HUDEP-2 (cell line): ENCODE measurements around the gene N4BP3.
"Not testable (repeated sequence)": the region's sequence is repeated elsewhere in the genome, so short reads cannot be mapped to it uniquely, and the experiment has no call there.

Experiments used
- DNase-seq, 76 experiments: peaks; one replicate each; lab custom pipeline; 2025; ENCODE audit not compliant: unreplicated experiment in 76 of 76; lab: John Stamatoyannopoulos, UW

N4BP3 gene, protein sequence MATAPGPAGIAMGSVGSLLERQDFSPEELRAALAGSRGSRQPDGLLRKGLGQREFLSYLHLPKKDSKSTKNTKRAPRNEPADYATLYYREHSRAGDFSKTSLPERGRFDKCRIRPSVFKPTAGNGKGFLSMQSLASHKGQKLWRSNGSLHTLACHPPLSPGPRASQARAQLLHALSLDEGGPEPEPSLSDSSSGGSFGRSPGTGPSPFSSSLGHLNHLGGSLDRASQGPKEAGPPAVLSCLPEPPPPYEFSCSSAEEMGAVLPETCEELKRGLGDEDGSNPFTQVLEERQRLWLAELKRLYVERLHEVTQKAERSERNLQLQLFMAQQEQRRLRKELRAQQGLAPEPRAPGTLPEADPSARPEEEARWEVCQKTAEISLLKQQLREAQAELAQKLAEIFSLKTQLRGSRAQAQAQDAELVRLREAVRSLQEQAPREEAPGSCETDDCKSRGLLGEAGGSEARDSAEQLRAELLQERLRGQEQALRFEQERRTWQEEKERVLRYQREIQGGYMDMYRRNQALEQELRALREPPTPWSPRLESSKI

DNA sequence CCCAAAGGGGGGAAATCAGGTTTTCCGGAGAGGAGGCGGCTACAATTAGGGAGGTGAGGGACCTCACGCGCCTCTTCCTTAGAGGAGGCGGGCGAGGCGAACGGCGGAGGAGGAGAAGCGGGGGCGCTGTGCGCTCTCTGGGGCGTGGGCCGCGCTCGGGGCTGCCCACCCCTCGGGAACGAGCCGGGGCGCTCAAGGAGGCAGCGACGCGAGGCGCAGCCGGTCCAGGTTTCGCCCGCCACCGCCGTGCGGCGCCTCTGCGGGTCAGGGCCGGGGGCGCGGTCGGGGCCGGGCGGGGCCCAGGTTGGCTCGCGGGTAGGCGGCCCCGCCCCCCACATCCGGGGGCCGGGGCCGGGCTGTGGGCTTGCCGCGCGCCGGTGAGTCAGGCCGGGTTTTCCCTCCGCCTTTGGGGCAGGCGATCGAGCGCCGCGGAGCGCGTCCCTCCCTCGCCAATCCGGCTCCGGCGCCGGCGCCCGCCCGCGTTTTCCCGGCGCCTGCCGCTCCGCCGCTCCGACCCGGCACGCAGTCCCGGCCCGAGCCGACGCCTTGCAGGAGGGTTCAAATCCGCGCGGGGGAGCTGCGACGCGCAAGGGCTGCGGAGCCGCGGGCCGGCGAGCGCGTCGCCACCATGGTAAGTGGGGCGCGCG lies at the start of gene N4BP3:
Gene N4BP3, plus strand, starts transcription at position 392 of the 647 bp plus-strand sequence. CDS start 6,052 bp downstream, outside the sequence.
- peak in 41 of 76 experiments; percentile 3 to 55 (median 34) for DNase-seq

DNA sequence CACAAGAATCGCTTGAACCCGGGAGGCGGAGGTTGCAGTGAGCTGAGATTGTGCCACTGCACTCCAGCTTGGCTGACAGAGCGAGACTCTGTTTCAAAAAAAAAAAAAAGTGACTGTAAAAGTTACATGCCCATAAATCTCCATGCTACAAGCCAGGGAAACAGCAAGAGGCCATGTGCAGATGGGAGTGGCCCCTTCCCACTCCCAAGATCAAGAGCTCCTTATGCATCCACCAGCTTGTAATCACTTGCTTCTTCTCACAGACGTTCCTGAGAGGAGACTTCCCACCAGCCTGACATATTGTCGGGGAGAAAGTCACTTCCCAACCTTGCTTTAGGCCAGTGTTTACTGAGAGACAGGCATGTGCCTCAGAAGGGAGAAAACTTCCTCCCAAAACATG lies 45.6 kb upstream of the N4BP3 start:
- no peak for DNase-seq

DNA sequence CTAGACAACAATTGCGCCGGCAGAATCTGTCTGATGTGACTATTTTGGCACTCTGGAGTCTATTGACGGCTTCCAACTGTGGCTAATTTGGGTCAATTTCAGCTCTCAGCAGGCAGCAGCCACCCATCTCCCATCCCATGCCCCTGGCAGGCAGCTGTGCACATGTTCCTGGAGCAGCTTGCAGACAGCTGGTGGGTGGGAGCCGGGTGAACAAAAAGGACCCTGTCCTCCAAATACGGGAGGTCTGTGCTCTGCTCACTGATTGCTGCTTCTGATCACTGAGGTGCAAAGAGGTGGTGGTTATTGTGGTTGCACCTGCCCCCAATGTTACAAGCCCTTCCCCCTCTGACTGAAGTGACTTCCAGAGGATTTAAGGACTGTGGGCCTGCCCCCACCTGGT lies 45.0 kb upstream of the N4BP3 start:
- no peak for DNase-seq

DNA sequence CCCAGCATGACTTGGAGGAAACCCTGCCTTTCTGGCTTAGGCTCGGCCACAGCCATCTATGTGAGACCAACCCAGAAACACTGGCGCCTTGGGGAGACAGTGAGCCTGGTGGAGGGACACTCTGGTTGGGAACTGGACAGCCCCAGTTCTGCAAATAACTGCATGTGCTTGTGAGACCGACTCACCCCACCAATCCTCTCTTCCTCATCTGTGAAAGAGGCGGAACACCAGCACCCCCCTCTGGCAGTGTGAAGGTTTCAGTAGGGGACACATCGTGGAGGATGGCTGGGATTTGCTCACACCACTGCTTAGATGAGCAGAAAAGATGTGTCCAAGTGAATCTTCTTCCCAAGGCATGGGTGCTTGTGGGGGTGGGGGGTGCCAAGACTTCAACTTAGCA lies 43.4 kb upstream of the N4BP3 start:
- DNase-seq = peak in 56 of 76 experiments; percentile 1 to 71 (median 34)

DNA sequence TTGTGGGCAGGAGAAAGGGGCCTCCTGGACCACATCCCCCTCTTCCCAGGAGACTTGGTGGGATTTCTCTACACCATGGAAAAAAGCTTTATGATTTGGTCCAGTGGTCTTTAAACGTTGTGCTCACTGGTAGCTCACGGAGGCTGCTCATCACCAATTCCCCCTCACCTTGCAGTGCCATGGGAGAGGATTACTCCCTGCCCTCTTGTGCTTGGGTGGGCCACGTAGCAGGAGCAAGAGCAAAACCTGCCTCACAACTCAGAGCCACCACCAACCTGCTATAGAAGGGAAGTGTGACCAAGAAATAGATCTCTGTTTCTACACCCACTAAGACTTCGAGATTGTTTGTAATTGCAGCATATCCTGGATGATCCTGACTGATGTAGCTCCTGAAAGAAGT lies 42.2 kb upstream of the N4BP3 start:
- no peak for DNase-seq

DNA sequence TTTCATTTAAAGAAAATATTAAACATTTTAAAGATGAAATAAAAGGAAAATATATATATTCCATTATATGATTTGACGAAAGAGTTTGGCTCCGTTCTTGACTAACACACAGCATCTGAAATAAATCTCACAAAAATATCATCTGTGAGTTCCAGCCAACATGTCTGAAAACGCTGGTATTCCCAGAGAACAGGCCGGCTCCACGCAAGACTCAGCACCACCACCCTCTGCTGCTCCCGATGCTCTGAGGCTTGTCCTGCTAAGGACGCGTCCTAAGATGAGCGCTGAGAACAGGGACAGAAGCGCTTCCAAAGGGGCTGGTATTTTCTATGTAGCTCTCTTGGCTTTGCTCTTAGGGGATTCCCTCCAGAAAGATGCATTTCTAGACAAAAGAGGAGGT lies 40.6 kb upstream of the N4BP3 start:
- DNase-seq = no peak

DNA sequence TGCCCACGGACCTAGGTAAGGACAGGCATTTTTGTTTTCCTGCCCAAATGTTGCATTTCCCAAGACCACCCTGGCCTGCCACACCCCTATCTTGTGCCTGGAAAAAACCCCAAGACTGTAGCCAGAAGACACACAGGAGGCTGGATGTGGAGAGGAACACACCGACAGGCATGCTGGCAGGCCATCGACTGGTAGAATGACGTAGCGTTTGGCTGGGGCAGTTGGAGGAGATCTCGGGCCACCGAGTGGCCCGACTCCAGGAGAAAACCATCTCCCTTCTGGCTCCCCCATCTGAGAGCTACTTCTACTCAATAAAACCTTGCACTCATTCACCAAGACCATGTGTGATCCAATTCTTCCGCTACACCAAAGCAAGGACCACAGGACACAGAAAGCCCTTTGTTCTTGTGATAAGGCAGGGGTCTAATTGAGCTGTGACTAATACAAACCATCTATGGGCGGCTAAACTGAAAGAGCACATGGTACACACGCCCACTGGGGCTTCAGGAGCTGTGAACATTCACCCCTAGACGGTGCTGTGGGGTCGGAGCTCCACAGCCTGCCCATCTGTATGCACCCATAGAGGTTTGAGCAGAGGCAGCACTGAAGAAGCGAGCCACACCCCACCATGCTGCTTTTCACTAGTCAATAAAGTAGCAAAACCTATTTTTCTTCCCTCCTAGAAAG lies 38.9 kb upstream of the N4BP3 start:
- DNase-seq = peak in 28 of 76 experiments; percentile 4 to 40 (median 12)

DNA sequence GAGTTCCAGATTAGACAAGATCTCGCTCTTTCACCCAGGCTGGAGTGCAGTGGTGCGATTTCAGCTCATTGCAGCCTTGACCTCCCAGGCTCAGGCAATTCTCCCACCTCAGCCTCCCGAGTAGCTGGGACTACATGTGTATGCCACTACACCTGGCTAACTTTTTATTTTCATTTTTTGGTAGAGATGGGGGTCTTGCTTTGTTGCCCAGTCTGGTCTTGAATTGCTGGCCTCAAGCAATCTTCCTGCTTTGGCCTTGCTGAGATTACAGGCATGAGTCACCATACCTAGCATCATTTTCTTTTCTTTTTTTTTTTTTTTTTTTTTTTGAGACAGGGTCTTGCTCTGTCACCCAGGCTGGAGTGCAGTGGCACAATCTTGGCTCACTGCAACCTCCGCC lies 36.4 kb upstream of the N4BP3 start:
- DNase-seq = not testable (repeated sequence)

DNA sequence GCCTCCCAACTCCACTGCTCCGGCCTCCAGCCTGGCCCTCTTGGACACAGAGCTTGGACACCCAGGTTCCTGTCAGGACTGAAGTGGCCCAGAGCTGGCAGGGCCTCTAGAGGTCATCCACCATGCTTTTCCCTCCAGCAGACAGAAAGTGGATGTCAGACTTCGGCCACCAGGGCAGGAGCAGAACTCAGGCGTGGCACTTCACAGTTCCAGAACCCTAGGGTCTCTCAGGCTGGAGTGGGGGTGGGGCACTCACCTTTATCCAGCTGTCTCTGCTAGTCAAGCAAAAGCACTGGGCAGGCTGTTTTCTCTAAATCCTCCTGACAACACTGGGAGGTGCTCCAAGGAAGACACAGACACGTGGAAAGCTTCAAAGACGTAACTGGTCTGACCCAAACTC lies 35.6 kb upstream of the N4BP3 start:
- no peak for DNase-seq

DNA sequence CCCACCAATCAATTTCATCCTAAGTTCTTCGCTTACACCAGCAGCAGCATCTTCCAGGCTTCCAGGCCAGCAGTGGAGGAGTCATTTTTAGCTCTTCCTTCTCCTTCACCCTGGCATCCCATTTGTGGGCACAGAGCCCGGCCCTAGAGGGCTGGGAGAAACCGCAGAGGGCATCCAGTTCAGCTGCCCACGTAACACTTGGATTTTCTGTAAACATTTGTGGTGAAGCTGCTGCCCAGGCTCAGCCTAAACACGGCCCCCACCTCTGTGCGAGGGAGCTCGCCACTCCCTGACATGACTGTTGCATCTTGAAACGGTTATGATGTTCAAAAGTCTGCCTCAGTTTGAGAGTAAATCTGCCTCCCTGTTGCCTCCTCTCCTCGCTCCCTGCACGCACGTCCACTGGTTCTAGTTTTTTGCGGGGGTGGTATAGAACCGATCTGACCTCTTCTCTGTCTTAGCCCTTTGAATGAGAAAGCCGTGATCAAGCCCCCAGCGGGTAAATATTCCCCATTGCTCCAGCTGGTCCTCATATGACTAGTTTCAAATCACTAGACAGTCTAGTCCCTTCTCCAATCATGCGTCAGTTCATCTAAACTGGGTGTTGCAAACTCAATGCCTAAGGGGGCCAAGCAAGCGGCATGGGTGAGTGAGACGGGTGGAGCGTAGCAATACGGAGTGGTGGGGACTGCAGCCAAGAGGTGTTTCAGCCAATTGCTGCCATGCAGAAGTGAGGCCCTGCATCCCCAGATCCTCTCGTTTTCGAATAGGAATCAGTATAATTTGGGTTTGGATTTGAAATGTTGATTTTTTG lies 34.9 kb upstream of the N4BP3 start:
- DNase-seq = peak in 9 of 76 experiments; percentile 6 to 70 (median 31)

DNA sequence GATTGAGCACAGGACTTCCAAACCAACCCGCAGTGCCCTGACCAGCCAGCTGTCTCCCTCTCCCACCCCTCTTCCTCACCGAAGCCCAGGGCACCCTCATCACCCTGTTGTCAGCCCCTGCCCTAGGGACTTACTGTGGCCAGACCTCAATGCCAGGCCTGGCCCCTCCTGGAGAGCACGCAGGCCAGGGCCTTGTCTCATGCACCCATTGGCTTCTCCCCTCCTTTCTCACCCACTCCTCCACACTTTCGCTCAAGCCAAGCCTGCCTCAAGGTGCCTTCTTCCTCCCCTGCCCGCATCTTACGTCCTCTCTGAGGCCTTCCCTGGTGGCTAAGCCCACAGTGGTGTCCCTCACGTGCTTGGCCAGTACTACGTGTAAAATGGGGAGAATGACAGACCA lies 33.3 kb upstream of the N4BP3 start:
- DNase-seq = no peak

DNA sequence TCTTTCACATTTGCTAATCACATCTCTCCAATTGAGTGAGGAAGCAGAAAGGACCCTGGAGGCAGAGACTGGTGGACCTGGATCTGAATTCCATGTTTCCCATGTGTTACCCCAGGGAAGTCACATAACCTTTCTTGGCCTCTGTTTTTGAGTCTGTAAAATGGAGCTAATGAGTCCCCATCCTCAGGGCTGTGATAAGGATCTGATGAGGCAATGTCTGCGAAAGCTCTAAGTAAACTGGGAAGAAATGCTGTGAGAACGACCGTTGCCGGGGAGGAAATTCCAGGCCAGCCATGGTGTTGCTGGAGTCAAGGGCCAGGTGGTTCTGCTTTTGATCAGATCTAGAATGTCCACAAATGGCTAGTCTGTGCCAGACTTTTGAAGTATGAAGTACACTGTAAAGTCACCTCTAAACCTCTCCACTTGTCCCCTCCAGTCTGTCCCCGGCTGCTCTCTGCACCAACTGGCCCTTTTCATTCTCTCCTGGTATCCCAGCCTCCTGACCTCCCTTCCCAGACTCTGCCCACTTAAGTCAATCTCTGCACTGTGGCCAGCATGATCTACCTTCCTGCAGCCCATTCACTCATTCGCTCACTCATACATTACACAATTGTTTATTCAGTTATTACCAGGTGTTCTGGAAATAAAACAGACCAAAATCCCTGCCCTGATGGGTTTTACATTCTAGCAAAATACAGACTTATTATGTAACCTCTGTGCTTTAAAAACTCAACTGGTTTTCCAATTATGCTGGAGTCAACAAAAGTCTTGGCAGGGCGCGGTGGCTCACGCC lies 32.5 kb upstream of the N4BP3 start:
- DNase-seq = no peak

DNA sequence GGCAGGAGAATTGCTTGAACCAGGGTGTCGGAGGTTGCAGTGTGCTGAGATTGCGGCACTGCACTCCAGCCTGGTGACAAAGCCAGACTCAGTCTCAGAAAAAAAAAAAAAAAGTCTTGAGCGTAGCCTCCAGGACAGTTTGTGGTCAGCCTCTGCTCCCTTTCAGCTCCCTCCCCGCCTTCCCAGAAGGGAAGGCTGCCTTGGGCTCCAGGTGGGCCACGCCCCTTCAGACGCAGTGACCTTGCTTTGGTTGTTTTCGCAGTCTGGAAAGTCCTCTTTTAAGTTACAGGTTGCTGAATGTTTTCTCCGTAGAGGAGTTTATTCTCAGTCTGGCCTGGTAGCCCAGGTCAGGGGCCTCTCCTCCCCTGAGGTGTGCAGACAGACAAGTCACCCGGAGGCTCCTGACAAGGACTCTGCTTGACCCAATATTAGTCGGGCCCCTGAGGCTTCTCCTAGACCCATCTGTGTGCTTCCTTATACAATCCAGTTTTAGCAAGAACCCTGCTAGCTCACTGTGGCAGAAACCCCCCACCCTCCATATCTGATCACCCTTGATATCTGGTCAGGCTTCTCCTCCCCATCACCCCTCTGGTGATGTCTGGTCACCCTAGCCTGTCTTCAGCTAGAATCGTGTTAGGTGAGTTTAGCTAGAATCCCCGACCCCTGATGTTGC lies 31.6 kb upstream of the N4BP3 start:
- peak in 1 of 76 experiments; percentile 5 for DNase-seq

DNA sequence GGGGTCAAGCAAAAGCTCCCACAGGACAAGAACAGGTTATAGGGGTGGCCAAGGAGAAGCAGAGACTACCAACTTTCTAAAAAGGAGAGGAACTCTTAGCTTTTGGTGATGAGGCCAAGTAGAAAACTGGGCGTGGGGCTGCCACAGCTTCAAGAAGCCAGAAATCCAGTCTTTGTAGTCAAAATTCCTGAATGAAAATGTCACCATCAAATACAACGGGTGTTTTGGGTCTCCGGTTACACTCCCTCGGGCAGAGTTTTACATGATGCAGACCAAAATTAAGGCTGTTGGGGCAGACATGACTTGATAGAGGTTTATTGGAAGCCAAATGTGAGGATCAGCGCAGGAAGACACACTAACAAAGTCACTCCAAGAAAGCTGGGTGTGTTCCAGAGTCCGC lies 29.4 kb upstream of the N4BP3 start:
- no peak for DNase-seq

DNA sequence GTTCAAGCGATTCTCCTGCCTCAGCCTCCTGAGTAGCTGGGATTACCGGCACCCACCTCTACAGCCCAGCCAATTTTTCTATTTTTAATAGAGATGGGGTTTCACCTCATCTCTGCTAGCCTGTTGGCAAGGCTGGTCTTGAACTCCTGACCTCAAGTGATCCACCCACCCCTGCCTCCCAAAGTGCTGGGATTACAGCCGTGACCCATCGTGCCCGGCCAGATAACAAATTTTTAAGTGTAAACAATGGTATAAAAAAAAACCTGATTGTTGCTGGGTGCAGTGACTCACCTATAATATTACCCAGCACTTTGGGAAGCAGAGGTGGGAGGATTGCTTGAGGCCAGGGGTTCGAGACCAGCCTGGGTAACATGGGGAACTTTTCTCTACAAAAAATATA lies 28.0 kb upstream of the N4BP3 start:
- DNase-seq = no peak

DNA sequence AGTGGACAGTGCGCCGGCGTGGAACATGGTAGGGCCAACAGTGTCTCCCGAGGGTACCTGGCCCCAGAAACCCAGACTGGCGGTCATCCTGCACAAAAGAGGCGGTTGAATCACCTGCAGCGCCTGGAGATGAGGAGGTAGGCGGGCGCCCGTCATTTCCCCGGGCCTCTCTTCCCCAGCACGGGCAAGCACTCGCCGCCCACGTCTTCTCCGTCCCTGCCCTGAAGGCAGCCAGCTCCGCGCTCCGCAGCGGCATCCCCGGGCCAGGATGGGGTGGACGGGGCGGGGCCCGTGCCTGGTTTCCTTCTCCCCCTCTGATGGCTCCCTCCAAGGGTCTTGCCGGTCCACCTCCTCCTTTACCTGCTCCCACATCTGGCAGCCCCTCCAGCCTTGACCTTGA lies 27.1 kb upstream of the N4BP3 start:
- DNase-seq = peak in 1 of 76 experiments; percentile 14

DNA sequence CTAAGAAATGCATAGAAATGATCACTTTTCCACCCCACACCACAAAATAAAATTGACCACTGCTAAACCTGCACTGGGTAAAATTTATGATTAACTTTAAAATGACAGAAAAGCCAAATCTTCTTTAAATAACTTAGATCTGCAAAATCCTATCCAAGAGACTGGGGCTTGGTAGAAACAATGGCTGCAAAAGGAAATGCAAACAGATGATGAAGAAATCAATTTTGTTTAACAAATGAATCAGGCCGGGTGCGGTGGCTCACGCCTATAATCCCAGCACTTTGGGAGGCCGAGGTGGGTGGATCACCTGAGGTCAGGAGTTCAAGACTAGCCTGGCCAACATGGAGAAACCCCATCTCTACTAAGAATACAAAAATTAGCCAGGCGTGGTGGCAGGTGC lies 26.1 kb upstream of the N4BP3 start:
- DNase-seq = not testable (repeated sequence)

DNA sequence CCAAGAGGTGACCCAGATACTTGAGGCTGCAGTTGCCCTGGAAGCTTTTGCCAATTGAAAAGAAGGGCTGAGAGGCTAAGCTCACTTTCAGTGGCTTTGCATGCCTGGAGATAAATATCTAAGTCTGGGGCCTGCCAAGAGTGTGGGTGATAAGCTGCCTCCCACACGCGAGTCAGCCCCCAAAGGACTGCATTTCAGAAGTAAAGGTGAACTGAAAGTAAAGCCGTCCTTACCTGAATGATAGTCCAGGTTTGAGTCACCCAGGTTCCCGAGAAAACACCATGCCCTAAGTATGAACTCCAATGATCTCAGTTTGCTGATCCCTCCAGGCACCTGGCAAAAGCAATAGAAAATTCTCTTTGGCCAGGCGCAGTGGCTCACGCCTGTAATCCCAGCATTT lies 22.5 kb upstream of the N4BP3 start:
- DNase-seq = no peak

DNA sequence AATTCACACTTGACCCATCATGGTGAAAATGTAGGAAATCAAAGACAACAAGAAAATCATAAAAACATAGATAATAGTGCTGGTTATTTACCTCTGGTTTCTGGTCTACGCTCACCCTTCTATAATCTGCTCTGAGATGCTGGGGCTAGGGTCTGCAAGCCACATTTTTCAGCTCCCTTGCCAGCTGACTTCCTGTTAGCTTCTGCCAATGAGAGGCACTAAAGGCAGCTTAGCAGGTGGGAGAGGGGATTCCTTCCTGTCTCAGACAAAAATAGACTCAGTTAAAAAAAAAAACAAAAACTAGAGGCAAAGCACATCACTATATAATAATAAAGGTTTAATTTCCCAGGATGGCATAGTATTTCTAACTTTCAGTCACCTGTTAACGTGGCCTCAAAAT lies 20.2 kb upstream of the N4BP3 start:
- no peak for DNase-seq
